ENCODE results near the gene SYVN1.
"Not testable (repeated sequence)": the region's sequence is repeated elsewhere in the genome, so short reads cannot be mapped to it uniquely, and the experiment has no call there.

SYVN1 gene

GRCh38 chr11:65180877-65181568 is 46.7 kb upstream of the SYVN1 start (continued):
- TF ChIP-seq PRDM10 (tag by site-specific recombination; IDR thresholded peaks at IDR 0.05) (peak; percentile 79), KLF9 (tag by site-specific recombination; IDR thresholded peaks at IDR 0.05; ENCODE audit: low read depth) (peak; percentile 55)

- CTCF ChIA-PET = interaction anchor here (0.8 to 1.6 kb wide), 3 partner anchors 9 to 62 kb away, joined by 3 to 4 read pairs (median 3); no protein-coding TSS in a partner anchor
- H3K9me3 ChIP-seq (ENCODE audit: control insufficient read depth, insufficient read depth, low read depth, low read length); H3K36me3 ChIP-seq (ENCODE audit: control insufficient read depth in 2 of 2, insufficient read depth in 1 of 2, low read length in 2 of 2); H3K4me1 ChIP-seq (ENCODE audit: control insufficient read depth, insufficient read depth, low read length); H3K4me3 ChIP-seq (ENCODE audit: low read depth, low read length); H3K27ac ChIP-seq (ENCODE audit: extremely low read depth, low read depth, low read length): not testable (repeated sequence)
- POLR2A ChIA-PET = interaction anchor here (0.6 to 0.9 kb wide), 3 partner anchors 9 to 1082 kb away, joined by 3 read pairs; no protein-coding TSS in a partner anchor
Measured at GRCh38 chr11:65174571-65175010, 40.3 kb upstream of the SYVN1 start.

GRCh38 chr11:65172600-65172999 is 38.3 kb upstream of the SYVN1 start:
- CTCF ChIA-PET = interaction anchor here (0.6 to 1.1 kb wide), 2 partner anchors 158 to 248 kb away, joined by 3 to 4 read pairs; partner anchors contain the start of genes ARL2 and PPP2R5B
- Histone ChIP-seq H3K9me3 (ENCODE audit: control insufficient read depth, insufficient read depth, low read depth, low read length) (no peaks in the 10 kb centered on the region), H3K4me3 (ENCODE audit: low read depth, low read length) (no peak overlapping the region), H3K36me3 (ENCODE audit: control insufficient read depth in 2 of 2, insufficient read depth in 1 of 2, low read length in 2 of 2) (no peaks in the 10 kb centered on the region), H3K4me1 (ENCODE audit: control insufficient read depth, insufficient read depth, low read length) (no peaks in the 10 kb centered on the region), H3K27ac (ENCODE audit: extremely low read depth, low read depth, low read length) (no peak overlapping the region)
- POLR2A ChIA-PET = no interaction called here
- no peak for TF ChIP-seq ZNF416 (tag by site-specific recombination; IDR thresholded peaks at IDR 0.05)
- no peak for TF ChIP-seq ATF2 (tag by site-specific recombination; IDR thresholded peaks at IDR 0.05; ENCODE audit: low read depth)
- TF ChIP-seq HOXD13 (CRISPR knock-in tag; IDR thresholded peaks at IDR 0.05; ENCODE audit: borderline replicate concordance) = no peak
- TF ChIP-seq KLF16 (tag by site-specific recombination; IDR thresholded peaks at IDR 0.05) = no peak
- TF ChIP-seq SP2 (tag by site-specific recombination; IDR thresholded peaks at IDR 0.05) = no peak
- TF ChIP-seq ZNF488 (tag by site-specific recombination; IDR thresholded peaks at IDR 0.05) = no peak
- TF ChIP-seq PRDM4 (tag by site-specific recombination; IDR thresholded peaks at IDR 0.05) = no peak

All from HEK293 (cell line).